UCSD-AML1 (cell line): ENCODE data around the gene KIF26A.
"Not testable (repeated sequence)": the region's sequence is repeated elsewhere in the genome, so short reads cannot be mapped to it uniquely, and the experiment has no call there.

ENCODE experiments used
- DNase-seq: peaks from one replicate; lab custom pipeline; 2025; ENCODE audit not compliant: unreplicated experiment; lab: John Stamatoyannopoulos, UW

Gene KIF26A

GRCh38 chr14:104220215-104221070 lies 82.1 kb downstream of the KIF26A start:
- no peak for DNase-seq

- no peak for DNase-seq
Observed at GRCh38 chr14:104221071-104221625, 82.8 kb downstream of the KIF26A start.

GRCh38 chr14:104221636-104222369 lies 83.4 kb downstream of the KIF26A start:
- DNase-seq: no peak

DNA sequence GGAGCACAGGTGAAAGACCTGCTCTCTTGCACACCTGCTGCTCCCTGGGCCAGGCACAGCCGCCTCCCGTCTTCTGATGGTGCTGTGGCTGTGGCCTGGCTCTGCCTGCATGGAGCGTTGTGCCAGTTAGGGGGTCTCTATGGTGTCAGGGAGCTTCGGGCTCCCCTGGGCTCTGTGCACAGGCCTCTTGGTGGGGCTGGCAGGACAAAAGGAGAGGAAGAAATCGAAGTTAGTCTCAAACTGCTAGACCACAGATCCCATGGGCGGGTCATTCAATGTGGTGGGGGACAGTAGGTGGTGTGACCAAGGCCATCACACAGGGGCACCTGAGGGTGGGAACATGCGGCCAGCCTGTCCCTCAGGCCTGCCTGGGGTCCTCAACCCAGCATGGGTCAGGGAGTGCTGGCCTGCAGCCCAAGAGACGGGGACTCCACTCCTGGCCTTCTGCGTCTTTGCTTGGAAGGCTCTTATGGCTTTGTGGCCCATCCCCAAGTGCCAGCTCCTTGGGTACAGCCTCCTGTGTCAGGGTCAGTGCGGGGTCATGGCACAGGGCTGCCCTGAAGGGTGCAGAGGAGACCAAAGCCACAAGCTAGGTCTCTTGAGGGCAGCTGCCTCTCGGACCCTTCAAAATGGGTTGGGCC lies 84.1 kb downstream of the KIF26A start:
- no peak for DNase-seq

DNA sequence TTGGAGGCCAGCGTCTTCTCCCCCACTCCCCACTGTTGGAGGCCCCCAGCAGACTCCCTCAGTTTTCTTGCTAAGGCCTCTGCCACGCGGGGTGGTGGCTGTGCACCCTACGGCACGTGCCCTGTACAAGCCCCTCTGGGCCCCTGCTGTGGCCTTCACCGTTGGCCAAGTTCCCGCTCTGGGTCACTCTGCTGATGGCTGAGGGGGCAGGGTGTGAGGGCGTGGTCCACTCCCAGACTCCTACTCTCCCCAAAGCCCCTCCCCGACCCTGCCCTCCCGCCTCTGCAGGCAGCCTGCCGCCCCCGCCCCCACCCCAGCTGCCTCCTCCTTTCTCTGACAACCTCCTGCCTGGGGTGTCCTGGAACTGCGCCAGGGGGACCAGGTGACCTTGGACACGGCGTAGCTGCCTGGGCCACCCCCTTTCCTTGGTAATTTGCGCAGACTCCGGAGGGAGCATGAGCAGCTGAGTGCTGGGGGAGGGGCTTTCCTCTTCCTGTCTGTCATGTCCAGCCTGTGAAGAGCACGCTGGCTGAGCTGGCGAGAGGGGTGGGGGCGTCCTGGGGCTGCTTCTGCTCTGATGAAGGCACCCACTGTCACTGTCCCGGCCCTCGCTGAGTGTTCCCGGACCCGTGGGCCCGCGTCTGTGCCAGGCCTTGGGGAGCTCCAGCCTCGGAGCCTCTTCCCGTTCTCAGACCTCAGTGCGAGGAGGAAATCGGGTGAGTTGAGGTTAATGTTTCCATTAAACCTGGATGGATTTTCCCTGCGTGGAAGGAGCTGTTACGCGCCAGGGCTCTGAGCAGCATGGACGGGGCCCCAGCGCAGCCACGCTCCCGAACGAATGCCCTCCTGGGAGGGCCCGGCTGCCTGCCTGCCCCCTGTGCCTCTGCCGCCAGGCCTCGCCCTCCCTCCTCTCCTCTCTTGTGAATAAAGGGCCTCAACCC lies 85.0 kb downstream of the KIF26A start:
- peak; percentile 55 for DNase-seq

- DNase-seq: no peak
Observed at GRCh38 chr14:104224131-104224505, 85.7 kb downstream of the KIF26A start.

DNA sequence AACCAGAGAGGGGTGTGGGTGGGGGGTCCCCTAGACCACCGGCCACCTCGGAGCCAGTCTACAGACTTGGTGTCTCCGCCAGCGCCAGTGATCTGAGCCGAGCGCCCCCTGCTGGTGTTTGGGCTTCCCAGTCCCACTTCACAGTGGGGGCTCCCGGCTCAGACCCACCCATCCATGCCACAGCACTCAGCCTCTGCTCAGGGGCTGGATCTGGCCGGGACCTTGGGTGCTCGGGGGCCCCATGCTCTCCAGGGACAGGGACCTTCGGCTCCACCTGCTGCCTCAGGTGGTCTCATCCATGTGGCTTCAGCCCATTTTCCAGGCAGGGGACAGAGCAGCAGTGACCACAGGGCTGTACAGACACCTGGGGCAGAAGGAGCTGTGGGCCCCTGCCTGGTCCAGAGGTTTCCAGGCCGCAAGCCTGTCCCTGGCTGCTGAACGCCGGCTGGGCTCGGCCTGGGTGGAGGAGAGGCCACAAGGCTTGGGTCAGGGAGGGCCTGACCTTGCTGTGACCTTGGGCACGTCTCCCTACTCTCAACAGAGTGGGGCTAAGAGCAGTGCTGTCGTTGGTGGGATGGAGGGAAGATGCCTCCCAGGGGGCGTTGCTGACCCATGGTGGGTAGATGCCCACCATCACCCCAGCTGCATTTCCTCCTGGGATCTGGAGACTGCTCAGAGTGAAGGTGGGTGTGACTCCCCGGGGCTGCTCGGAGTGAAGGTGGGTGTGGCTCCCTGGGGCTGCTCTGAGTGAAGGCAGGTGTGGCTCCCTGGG lies 86.3 kb downstream of the KIF26A start:
- DNase-seq: no peak

- DNase-seq: not testable (repeated sequence)
Observed at GRCh38 chr14:104225278-104226190, 87.1 kb downstream of the KIF26A start.

- peak; percentile 44 for DNase-seq
Observed at GRCh38 chr14:104226421-104227383, 88.3 kb downstream of the KIF26A start.

GRCh38 chr14:104227806-104228205 lies 89.4 kb downstream of the KIF26A start:
- no peak for DNase-seq

- no peak for DNase-seq
Observed at GRCh38 chr14:104228221-104228620, 89.8 kb downstream of the KIF26A start.

GRCh38 chr14:104228716-104229533 lies 90.5 kb downstream of the KIF26A start:
- no peak for DNase-seq

DNA sequence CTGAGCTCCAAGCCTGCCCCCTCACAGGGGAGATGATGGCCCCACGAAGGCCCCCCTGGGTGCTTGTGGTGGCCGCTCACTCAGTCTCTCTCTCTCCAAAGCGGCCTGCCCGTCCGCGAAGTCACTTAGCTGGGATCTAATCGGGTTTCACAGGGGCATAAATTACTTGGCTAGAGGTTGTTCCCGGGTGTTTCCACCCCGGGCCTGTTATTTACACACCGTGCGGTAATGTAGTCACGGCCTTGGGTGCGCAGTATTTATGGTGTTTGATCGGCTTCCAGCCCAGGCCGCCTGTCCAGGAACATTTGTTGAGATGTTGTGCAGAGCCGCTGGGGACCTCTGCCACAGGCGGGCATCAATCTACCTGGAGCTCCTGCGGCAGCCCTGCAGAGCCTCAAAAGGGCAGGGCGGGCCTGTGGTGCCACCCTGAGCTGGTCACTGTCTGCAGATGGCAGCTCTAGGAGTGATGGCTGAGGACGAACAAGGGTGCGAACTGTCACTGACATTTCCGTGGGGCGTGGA lies 91.2 kb downstream of the KIF26A start:
- no peak for DNase-seq

DNA sequence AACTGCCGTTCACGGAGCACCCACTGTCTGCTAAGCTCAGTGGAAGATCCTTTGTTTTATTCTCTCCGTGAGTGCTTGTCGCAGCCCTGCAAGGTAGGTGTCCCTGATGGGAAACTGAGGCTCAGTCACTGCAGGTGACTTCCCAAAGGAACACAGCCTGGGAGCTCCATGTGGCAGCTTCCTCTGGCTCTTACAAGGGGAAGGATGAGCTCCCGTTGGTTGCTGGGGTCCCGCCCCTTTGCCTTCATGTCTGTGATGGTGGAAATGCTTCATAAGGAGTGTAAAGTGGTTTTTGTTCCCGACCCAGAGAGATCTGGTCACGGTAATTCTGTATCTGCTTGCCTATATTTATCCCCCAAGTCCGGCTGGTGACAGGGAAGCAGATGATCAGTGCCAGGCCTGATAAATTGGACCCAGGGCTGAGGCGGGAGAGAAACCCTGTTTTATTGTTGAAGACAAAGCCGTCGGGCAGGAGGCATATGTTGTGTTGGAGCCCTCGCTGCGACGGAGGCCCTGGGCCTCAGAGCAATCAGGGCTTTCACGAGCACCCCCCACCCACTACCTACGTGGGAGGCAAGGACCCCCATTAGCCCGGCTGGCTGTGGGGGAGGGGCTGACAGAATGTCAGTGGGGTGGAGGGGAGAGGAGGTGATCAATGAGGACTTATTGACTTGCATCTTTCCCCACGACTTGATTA lies 91.9 kb downstream of the KIF26A start:
- DNase-seq: no peak
